Non-pigmented ciliary epithelial cell (primary cell): ENCODE measurements around the gene NFILZ.
"Not testable (repeated sequence)": the region's sequence is repeated elsewhere in the genome, so short reads cannot be mapped to it uniquely, and the experiment has no call there.

Experiments used
- DNase-seq: peaks from one replicate; pipeline ENCODE4 v3.0.0-alpha.2; 2010; ENCODE audit warnings: low read depth

Gene NFILZ

DNA sequence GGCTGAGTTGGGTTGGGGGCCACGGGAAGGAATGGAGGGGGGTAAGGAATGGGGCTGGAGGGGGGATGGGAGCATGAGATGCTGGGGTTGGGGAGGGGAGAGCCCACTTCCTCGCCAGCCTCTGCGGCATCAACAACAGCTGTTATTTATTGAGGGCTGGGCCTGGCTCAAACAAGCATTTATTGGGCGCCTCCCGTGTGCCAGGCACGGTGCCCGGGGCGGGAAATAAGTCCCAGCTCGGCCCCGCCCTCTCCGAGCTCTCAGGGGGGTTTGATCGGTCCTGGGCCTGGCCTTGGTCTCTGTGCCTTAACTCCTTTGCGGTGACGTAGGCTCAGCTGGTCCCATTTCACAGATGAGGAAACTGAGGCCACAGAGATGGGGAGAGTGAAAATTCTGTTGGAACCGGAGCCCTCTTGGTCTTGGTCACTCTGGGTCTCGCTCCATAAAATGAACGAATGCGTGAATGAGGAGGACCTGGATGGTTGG lies 19.0 kb upstream of the NFILZ start:
- no peak for DNase-seq

DNA sequence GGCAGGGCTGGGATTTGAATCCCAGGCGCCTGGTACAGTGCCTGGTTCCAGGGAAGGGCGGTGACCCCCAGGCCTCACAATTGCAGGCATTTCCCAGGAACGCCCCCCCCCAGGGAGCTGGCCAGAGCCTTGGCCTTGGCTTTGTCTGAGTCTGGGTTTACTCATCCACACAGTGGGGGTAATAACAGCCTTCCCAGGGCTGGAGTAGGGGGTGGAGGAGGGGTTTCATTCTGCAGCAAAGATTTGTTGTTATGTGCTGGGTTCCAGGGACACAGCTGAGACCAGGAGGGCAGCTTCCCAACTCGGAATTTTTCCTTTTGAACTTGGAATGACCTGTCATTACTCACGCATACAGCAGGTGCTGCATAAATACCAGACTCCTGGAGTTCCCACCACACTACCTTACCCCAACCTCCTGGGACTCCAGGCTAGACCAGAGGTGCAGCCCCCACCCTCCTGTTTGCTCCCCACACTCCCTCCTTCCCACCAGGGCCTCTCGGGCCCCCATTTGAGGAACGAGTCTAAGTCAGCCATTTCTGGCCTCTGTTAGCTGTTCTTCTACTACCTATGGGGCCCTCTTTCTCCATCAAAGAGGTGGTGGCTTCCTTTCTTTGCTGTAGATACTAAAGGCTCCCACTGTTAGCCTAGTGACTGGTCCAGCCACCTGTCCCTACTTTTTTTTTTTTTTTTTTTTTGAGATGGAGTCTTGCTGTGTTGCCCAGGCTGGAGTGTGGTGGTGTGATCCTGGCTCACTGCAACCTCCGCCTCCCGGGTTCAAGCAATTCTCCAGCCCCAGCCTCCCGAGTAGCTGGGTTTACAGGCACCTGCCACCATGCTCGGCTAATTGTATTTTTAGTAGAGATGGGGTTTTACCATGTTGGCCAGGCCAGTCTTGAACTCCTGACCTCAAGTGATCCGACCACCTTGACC lies 18.3 kb upstream of the NFILZ start:
- peak; percentile 45 for DNase-seq

DNA sequence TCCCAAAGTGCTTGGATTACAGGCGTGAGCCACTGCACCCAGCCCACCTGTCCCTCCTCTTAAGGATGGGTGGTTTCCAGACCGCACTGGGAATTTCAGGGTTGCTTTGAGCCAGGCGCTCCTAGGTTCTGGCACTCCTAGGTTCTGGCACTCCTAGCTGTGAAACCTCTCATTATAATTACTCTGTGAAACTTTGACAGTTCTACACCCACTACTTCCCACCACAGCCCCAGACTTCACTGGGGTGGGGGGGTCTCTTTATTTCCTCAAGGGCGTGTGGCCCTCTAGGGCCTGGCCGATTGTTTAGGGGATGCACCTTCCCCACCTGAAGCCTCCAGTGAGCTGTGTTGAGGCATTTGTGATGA lies 17.6 kb upstream of the NFILZ start:
- DNase-seq = no peak

DNA sequence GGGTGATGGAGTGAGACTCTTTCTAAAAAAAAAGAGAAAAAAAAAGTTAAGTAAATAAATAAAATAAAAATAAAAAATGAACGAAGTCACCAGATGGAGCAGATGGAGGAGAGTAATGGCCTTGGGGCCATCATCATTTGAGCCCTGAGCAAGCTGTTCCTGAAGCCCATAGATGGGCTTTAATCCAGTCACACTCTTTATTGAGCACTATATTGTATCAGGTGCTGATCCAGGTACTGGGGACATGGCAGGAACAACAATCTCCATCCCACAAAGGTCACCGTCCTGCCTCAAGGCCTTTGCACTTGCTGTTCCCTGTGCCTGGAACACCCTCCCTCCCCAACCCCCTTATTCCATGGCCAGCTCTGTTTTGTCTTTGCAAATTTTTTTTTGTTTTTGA lies 16.0 kb upstream of the NFILZ start:
- no peak for DNase-seq

DNA sequence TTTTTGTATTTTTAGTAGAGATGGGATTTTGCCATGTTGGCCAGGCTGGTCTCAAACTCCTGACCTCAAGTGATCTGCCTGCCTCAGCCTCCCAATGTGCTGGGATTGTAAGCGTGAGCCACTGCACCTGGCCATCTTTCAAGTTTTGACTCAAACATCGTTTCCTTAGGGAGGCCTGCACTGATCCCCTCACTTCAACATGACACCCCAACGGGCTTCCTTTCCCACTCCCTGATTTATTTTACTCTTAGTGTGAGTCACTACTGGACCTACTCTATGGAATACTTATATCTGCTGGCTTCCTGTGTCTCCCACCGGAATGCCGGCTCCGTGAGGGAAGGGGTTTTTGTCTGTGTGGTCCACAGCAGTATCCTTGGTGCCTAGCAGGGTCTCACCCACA lies 15.4 kb upstream of the NFILZ start:
- no peak for DNase-seq

DNA sequence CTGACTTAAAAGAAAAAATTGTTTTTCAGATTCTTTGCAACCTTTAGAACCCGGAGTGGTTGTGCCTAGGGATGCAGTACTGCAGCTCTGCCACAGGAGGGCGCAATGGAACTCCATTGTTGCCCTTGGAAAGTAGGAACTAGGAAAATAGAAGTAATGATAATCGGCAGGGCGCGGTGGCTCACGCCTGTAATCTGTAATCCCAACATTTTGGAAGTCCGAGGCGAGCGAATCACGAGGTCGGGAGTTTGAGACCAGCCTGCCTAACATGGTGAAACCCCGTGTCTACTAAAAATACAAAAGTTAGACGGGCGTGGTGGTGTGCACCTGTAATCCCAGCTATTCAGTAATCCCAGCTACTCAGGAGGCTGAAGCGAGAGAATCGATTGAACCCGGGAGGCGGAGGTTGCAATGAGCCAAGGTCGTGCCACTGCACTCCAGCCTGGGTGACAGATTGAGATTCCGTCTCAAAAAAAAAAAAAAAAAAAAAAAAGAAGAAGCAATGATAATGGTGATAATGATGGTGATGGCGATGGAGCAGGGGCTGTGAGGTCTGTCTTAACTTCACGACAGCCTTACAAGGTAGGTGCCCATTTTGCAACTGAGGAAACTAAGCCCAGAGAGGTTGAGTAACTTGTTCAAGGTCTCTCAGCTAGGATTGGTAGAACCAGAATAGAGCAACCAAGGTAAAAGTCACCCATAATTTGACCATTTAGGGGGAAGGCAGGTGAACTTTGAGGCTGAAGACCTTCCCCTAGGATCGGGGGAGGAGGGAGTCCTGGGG lies 14.4 kb upstream of the NFILZ start:
- no peak for DNase-seq

DNA sequence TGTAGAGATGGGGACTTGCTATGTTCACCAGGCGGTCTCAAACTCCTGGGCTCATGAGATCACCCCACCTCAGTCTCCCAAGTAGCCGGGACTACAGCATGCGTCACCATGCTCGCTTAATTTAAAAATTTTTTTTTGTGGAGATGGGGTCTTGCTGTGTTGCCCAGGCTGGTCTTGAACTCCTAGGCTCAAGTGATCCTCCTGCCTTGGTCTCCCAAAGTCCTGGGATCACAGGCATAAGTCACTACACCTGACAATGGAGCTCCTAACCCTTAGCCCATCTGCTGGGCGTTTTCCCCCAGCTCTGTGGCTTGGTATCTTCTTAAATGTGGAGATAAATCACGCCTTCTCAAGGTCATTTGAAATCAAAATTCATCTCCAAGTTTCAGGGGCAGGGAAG lies 13.6 kb upstream of the NFILZ start:
- no peak for DNase-seq

DNA sequence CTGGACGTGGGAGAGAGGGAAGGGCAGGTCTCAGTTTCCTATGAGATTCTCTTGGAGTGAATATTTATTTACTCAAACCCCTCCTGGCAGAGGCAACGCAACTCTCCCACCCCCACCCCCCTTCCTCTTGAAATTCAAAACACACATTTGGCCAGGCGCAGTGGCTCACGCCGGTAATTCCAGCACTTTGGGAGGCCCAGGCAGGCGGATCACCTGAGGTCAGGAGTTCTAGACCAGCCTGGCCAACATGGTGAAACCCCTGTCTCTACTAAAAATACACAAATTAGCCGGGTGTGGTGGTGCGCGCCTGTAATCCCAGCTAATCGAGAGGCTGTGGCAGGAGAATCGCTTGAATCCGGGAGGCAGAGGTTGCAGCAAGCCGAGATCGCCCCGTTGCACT lies 13.1 kb upstream of the NFILZ start:
- not testable (repeated sequence) for DNase-seq

DNA sequence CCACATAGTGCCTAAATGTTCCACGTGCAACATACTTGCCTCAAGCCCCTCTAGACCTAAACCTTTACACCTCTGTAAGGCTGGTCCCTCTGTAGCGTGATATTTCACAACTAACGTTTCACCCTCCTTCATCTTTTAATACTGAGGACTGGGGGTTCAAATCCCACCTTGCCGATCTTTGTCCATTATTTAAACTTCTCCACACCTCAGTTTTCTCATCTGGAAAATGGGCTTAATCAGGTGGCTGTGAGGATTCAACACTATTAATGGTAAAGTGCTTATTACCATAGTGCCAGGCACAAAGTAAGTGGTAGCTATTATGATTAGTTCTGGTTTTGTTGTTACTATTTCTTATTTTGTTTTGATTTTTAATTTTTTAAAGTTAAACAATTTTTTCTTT lies 12.4 kb upstream of the NFILZ start:
- no peak for DNase-seq

DNA sequence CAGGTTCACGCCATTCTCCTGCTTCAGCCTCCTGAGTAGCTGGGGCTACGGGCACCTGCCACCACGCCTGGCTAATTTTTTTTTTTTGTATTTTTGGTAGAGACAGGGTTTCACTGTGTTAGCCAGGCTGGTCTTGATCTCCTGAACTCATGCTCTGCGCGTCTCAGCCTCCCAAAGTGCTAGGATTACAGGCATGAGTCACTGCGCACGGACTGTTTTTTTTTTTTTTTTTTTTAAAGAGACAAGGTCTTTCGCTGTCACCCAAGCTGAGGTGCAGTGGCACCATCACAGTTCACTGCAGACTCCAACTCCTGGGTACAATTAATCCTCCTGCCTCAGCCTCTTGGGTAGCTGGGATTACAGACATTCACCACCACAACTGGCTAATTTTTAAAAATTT lies 11.7 kb upstream of the NFILZ start:
- no peak for DNase-seq

DNA sequence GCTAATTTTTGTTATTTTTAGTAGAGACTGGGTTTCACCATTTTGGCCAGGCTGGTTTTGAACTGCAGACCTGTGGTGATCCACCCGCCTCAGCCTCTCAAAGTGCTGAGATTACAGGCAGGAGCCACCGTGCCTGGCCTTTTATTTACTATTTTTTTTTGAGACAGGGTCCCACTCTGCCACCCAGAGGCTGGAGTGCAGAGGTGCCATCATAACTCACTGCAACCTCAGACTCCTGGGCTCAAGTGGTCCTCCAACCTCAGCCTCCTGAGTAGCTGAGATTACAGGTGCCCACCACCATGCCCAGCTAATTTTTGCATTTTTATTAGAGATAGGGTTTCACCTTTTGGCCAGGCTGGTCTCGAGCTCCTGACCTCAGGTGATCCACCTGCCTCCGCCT lies 7.5 kb upstream of the NFILZ start:
- not testable (repeated sequence) for DNase-seq

DNA sequence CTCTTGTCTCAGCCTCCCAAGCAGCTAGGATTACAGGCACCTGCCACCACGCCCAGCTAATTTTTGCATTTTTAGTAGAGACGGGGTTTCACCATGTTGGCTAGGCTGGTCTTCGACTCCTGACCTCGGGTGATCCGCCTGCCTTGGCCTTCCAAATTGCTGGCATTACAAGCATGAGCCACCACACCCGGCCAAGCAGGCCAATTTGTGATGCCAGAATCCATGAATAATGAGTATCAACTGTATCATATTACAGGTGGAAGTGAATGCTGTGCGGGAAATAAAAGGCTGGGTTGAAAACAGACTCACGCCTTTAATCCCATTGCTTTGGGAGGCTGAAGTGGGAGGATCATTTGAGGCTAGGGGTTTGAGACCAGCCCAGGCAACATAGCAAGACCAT lies 3.6 kb upstream of the NFILZ start:
- DNase-seq = no peak

DNA sequence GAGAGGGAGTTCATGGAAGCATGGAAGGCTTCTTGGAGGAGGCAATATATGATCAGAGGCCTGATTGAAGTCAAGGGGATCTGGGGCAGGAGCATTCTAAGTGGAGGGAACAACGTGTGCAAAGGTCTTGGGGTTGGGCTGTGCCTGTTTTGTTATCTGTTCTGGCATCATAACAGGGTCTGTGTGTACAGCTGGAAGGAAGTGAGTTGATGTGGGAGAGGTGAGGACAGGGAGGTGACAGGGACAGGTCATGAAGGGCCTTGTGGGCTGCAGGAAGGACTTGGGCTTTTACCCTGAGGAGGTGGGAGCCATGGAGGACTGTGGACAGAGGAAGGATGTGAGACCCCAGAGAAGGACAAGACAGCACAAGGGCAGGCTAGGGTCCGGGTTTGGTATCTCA lies 1.2 kb upstream of the NFILZ start:
- DNase-seq = no peak

DNA sequence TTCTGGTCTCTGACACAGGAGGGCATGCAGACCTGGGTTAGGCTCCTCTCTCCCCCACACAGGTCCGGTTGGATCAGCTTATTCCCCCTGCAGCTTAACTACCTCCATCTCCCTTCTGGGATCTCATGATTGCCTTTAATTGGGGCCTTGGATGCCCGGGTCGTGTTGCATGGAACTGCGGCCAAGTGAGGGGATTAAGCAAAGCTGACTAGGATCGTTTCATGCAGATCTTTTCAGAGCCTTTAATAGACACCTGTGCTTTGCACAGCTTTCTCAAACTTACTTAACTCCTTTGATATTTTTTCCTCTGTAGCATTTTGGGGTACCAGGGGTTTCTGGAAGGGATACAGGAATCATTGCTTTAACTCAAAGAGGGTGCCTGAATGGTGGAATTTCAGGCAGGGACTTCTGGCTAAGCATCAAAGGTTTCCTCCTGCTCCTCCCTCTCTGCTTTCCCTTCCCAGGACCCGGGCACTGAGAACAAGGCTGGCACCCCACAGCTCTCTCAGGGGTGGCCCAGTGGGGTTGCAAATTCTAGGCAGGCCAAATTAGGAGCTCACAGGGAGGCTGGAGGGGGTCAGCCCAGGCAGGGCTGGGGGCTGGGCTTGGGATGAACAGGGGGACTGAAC lies 477 bp downstream of the NFILZ start:
- DNase-seq = no peak

DNA sequence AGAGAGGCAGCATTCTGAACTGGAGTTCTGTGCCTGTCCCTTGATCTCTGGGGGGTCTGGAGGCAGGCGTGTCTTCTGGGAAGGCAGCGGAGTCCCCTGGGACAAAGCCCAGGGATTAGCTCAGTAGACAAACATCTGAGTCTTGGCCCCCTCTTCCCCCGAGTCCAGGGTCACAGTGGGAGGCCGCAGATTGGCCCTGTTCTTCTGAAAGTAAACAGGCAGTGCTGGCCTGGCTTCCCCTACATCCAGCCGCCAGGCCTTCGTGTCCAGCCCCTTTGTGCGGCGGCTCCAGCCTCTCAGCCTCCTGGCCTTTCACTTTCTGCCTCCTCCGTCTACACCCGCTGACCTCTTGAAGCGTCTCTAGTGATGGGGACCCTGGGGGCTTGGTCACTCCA lies 989 bp downstream of the NFILZ start:
- DNase-seq = no peak

DNA sequence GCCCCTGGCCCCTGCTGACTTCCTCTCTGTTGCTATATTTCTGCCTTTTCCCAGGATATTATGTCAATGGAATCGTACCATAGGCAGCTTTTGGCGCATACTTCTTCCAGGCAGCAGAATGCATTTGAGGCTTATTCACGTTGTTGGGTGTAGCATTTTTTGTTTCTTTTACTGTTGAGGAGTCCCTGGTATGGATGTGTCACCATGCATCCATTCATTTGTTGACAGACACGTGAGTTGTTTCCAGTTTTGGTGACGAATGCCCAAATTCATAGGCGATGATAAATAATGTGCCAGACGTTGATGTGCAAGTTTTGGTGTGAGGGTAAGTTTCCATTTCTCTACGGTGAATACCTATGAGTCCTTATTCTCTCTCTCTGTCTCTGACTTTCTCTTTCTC lies 5.0 kb downstream of the NFILZ start:
- DNase-seq = no peak

DNA sequence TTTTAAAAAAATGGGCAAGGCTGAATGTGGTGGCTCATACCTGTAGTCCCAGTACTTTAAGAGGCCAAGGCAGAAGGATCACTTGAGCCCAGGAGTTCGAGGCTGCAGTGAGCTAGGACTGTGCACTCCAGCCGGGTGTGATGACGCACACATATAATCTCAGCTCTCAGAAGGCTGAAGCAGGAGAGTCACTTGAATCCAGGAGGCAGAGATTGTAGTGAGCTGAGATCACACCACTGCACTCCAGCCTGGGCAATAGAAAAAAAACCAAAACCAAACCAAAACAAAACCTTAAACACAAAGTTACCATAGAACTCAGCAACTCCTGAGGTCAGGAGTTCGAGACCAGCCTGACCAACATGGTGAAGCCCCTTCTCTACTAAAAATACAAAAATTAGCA lies 6.6 kb downstream of the NFILZ start:
- not testable (repeated sequence) for DNase-seq

DNA sequence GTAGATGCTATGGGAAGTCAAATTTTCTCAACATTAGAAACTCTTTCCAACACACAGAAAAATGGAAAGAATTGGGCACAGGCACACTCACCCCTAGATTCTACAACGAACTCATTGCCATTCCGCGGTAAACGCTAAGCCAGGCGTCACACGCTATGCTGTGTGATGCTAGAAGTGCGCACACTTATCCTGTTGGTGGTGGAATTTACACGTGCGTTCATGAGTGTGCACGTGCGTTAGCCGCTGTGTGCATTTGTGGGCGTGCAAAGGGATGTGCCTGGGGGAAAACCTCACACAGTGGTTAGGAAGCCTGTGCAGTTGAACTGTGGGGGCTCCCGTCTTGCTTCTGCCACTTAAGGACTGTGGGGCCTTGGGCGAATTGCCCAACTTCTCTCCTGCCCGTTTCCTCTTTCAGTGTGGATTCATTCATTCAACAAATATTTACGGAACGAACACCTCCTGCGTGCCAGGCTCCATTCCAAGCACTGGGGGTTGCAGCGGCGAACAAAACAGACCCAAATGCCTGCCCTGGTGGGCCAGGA lies 7.7 kb downstream of the NFILZ start:
- DNase-seq = no peak

DNA sequence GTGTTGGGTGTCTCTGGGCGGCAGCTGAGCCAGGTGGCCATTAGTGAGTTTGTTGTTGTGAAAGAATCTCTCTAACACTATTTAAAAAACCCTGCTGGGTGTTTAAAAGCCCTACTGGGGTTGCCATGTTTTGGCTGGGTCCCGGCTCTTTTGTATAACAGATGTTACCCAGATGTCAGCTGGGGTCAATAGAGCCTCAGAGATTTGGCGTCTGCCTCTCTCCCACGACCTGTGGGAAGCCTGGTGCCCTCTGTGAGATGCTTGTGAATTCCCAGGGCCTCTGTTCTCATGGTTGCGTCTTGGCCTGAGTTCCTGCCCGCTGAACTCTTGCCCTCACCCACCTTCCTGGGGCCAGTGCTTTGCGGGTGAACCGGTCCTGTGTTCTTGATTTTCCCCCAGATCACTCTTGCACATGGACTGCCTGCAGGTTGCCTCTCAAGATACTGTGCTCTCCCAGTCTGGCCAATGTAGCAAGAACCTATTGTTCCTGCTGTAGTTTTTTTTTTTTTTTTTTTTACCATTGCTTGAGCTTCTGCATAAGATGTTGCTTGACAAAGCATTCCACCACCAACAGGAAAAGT lies 9.5 kb downstream of the NFILZ start:
- DNase-seq = no peak

DNA sequence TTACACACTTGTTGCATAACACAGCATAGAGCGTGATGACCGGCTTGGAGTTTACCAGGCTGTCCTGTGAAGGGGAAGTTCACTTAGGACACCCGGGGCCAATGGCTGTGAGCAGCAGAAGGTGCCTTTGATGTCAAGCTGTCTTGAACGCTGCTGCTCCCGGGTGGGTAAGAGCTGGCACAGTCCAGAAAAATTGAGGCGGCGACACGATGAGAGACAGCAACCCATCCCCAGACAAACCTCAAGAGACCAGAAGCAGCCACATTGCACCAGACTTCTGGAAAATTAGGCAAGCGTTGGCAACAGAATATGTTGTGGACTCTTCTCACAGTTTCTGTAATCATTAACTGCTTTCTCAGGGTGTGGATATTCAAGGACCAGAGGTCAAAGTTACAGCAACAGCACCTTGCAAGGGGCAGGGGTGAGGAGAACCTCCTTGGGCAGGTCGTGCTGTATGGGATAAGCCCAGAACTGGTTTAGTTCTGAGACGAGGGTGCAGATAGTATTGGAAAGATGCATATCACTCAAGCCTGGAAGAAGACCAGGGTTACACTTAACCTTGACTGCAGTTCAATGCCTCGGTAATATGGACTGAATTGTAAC lies 10.1 kb downstream of the NFILZ start:
- no peak for DNase-seq

DNA sequence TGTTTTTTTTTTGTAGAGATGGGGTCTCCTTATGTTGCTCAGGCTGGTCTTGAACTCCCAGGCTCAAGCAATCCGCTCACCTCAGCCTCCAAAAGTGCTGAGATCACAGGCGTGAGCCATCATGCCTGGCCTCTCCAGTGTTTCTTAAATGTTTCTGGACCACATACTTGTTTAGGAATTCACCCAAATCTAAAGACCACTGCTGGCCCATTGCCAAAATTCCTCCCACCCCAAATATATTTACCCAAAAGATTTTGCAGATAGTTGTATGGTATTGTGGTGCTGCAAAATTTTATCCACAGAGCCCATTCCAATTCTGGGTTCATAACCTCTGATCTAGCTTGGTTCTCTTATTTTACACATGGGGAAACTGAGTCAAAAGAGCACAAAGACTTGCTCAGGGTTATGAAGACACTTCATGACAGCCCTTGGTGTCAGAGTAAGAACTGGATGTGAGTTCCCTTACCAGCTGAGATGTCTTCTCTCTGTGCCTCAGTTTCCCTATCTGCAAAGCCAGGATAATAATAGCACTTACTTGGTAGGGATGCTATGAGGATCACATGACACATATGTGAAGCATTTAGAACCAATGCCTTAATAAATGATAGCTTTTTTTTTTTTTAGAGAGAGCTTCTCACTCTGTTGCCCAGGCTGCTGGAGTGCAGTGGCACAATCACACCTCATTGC lies 10.9 kb downstream of the NFILZ start:
- DNase-seq = no peak
